Fibroblast of peridontal ligament (primary cell): Measurements from ENCODE around the gene CCDC13.

Source experiments
- DNase-seq: peaks from one replicate; pipeline ENCODE4 v3.0.0-alpha.2; 2010; ENCODE audit errors: extremely low read depth

CCDC13 gene

DNA sequence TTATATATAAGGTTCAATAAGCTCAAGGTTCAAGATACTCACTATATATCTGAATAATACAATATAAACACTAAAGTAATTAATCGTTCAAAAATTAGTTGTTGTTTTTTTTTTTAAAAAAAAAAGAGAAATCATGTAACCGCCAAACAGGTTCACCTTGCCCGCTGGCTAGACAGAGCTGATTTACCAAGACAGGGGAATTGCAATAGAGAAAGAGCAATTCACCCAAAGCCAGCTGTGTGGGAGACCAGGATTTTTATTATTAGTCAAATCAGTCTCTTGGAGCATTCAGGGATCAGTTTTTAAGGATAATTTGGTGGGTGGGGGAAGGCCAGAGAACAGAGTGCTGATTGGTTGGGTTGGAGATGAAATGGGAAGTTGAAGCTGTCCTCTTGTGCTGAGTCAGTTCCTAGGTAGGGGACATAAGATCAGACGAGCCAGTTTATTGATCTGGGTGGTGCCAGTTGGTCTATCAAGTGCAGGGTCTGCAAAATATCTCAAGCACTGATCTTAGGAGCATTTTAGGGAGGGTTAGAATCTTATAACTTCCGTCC lies 23.4 kb upstream of the CCDC13 start:
- no peak for DNase-seq

DNA sequence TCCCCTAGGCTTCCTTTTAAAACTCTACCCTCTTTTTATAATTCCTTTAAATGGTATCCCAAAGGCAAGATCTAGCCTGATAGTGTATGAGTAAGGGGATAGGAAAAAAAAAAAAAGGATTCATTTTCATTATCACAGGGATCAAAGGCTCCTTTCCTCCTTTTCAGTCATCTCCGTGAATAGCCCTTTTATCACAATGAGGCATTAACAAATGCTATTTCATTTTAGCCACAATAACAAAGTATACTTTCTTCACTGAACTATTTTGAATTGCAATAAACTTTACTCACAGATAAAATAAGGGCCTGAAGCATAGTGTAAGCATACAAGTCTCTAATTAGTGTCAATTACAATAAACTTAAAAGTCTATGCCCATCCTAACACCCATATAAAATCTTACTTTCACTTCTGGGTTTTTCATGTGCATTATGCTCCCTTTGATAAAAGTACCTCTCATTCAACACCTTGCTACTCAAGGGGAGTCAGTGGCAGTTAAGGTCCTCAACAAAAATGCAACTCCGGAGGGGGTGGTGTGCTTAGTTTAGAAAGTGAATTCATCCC lies 22.6 kb upstream of the CCDC13 start:
- no peak for DNase-seq

DNA sequence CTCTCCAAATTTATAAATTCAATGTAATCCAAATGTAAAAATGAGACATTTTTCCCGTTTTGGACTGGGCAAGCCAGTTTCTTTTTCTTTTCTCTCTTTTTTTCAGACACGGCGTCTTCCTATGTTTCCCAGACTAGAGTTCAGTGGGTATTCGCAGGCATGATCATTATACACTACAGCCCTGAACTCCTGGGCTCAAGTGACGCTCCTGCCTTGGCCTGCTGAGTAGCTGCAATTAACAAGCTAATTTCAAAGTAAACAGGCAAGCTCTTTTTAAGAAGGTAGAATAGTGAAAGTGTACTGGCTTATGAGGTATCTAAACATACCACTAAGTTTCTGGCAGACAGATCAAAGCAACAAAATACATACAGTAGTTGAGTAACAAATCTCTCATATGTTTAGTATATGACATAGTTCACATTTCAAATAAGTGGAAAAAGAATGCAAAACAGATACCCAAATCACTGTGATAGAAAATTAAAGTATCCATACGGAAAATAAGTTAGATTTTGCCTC lies 17.7 kb upstream of the CCDC13 start:
- DNase-seq: peak; percentile 16

GRCh38 chr3:42786631-42787030 lies 13.6 kb upstream of the CCDC13 start:
- DNase-seq: no peak

DNA sequence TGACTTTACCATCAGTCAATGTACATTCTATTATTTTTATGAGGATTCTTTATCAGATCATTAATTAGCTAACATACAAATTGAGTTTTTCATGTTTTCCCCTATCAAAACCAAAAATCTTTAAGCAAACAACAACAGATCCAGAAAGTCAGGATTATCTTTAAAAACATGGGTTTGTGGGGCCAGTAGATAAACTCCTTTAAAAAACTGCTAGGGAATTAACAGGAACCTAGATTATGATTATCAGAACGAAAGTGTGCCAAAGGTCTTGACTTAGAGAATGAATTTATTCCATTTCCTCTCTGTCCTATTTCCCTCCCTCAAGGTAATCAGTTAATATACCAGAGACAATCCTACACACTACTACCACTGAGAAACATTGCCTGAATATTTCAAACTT lies 13.2 kb upstream of the CCDC13 start:
- no peak for DNase-seq

DNA sequence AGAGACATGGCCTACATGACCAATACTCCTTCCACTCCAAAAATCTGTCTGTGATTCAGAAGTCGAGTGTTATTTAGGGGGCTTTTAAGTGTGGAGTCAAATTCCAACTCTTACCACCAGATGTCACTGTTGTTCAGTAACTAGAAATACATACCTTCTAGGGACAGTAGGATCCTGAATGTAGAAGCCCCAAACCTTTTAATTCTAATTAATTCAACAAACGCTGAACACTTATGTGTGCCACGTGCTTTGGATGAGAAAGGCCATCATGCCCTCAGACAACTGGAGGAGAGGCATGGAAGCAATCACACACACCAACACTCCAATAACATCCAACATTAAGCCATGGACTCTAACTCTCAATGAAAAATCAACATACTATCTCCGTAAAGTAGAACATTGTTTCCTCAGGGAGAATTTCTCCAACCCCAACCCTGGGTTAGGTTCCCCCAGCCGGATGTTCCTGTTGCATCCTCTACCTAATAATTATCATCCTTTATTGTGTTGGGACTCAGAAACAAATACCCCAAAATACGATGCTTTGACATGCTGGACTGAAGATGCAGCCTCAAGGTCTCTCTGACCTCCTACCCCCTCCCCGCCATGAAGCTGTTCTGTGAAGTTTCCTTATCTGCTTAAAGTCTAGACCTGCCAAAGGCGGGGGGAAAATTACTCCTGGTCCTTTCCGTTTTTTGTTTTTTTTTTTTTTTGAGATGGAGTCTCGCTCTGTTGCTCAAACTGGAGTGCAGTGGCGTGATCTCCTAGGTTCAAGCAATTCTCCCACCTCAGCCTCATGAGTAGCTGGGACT lies 8.0 kb upstream of the CCDC13 start:
- peak; percentile 93 for DNase-seq

DNA sequence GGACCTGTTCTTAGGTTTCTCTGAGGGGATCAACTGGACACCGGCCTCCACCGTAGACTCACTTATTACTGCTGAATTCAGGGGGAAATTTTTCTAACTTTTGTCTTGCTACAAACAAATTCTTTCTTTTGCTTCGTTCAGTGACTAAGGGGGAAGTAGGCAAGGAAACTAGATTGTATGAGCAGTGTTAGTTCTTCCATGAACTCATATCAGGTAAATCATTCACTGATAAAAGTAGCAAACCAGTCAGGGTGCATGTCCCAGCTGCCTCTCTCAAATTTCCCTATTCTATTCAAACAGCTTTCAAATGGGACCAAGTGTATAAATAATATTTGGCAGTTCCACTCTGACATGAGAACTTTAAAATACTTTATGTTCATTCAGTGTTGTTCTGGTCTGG lies 7.3 kb upstream of the CCDC13 start:
- DNase-seq: no peak

GRCh38 chr3:42778644-42779043 lies 5.6 kb upstream of the CCDC13 start:
- DNase-seq: peak; percentile 93

- DNase-seq: no peak
Observed at GRCh38 chr3:42773409-42773751, 327 bp upstream of the CCDC13 start.

DNA sequence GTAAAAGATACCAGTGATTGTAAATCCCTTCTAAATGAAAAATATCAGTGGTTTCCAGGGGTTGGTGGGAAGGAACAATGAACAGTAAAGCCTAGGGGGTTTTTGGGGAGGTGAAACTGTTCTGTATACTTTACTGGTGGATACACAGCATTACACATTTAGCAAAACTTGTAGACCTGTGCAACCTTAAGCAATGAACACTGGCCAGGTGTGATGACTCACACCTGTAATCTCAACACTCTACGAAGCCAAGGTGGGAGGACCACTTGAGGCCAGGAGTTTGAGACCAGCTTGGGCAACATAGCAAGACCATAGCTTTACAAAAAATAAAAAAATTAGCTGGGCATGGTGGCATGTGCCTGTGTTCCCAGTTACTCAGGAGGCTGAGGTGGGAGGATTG lies 1.8 kb downstream of the CCDC13 start:
- no peak for DNase-seq

DNA sequence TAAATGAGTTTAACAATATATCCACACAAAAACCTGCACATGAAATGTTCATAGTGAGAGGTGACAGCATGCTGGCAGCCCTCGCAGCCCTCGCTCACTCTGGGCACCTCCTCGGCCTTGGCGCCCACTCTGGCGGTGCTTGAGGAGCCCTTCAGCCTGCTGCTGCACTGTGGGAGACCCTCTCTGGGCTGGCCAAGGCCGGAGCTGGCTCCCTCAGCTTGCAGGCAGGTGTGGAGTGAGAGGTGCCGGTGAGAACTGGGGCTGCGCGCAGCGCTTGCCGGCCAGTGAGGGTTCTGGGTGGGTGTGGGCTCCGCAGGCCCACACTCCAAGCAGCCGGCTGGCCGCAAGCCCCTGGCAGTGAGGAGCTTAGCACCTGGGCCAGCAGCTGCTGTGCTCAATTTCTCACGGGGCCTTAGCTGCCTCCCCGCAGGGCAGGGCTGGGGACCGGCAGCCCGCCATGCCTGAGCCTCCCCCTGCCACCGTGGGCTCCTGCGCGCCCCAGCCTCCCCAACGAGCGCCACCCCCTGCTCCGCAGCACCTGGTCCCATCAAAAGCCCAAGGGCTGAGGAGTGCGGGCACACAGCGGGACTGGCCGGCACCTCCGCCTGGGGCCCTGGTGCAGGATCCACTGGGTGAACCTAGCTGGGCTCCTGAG lies 3.4 kb downstream of the CCDC13 start:
- DNase-seq: no peak

DNA sequence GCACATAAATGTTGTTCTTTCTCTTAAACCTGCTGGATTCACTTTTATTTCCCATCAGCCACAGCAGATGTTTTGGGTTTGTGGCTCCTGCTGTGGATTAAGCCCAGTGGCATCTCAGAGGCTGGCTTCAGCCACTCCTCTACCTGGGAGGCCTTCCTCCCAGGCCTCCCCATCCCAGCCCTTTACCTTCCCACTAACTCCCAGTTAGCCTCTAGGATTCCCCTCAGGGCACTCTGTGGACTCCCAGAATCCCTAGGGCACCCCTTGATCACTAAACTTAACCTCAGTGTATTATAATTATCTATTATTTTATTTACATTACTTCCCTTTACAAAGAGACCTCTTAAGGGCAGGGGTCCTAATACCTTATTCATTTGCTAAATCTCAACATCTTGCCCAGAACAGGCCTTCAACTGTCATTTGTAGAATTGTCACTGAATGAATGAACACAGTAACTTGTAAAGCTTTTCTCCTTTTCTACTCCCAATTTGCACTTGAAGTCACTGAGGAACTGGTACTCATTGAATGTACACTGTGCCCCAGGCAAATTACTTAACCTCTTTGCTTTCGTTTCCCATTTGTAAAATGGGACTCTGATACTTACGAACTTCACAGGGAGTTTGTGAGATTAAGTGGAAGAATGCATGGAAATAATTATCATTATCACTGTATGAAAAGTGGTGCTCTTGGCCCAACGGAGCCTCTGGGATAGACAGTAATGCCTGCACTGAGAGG lies 8.3 kb downstream of the CCDC13 start:
- no peak for DNase-seq

DNA sequence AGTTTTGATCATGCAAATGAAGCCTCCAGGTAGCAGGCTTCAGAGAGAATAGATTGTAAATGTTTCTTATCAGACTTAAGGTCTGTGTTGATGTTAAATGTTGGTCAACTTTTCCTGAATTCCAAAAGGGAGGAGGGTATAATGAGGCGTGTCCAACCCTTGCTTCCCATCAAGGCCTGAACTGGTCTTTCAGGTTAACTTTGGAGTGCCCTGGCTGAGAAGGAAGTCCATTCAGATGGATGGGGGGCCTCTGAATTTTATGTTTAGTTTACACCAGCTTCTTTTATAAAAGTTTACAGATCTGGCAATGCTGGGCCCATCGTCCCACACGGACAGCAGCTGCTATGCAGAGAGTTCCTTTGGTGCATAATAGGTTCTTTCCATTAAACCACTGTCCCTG lies 8.9 kb downstream of the CCDC13 start:
- DNase-seq: no peak

GRCh38 chr3:42763021-42763420 lies 10.0 kb downstream of the CCDC13 start:
- DNase-seq: peak; percentile 81

DNA sequence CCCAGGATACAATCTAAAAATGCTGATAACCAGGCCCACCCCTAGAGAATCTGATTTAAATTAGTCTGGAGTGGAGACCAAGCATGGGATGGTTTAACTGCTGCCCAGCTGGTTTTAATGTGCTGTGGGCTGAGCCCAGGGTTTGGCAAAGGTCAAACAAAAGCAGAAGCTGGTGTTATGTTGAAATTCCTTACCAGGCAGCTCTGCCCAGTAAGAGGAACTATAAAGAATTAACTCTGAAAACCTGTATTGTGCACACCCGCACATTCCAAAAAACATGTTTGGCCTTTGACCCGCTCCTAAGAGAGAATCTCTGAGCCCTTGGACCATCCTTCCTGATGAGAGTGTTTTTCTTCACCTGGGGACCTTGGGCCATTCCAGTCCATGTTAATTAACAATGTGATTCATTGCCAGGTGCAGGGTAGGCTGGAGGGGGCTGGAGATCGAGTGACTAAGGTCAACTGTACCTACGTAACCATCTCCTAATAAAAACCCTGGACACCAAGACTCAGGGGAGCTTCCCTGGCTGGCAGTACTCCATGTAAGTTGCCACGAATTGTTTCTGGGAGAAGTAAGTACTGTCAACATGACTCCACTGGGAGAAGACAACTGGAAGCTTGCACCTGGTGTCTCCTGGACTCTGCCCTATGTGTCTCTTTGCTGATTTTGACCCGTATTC lies 10.9 kb downstream of the CCDC13 start:
- DNase-seq: peak; percentile 77

DNA sequence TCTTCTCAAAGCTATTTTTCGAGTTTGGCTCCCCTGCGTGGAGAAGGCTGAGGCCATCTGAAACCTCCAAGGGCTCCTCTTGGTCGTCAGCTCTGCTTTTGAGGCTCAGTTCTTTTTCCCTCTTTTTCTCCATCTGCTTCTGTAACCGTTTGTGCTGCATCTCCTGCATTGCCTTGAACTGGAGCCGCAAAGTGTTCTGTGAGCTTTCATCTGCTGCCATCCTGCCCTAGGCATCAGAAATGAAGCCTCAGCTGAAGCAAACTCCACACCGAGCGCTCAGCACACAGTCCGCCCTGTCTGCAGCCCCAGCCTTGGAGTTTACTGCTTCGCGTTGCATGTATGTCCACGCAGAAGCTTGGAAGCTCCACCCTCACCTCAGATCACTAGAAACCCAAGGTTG lies 14.9 kb downstream of the CCDC13 start:
- no peak for DNase-seq

- DNase-seq: no peak
Observed at GRCh38 chr3:42756681-42757213, 16.3 kb downstream of the CCDC13 start.

DNA sequence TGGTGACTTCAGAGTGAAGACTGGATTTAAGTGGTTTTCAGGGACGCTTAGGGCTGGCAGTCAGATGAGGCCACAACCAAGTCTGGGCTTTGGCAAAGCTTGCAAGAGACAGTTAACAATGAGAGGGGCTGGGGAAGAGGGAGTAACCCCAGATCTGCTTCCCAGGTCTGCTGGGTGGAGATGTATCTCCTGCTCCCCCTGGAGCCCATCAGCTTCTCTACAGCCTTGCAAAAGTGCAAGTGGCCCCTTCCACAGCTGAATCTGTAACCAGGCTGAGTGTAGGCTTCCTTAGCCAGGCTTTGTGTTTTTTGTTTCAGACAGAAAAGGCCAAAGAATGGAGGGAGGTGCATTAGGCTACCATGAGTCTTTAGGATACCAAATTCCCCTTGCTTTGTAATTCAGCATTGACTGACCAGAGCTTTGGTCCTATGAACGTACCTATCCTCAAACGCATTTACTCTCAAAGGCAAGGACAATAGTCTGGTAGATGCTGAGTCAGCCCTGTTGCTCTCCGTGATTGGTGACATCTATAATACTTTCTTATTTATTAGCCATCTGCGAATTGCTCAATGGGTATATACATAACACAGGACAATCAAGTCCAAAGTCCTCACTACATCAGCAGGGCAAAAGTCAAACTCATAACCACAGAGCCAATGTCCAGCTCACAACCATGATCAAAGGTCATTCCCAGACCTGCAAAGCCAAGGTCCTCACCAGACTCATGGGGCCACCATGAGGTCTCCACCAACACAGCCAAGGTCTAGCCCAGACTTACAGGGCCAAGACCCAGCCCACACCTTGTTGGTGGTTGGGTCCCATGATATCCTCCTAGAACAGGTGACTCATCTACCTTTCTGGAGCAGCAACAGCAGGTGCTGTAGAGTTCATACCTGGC lies 17.1 kb downstream of the CCDC13 start:
- peak; percentile 35 for DNase-seq

- DNase-seq: no peak
Observed at GRCh38 chr3:42753757-42754156, 19.3 kb downstream of the CCDC13 start.

- DNase-seq: no peak
Observed at GRCh38 chr3:42752961-42753360, 20.1 kb downstream of the CCDC13 start.
